Measurements from ENCODE around the gene PCNA.

PCNA gene

GRCh38 chr20:5119435-5120184, at the start of gene PCNA:
Gene PCNA (minus strand): TSS chr20:5119958. CDS start chr20:5119798, 160 bp downstream.
- no peaks in the 10 kb centered on the region for H3K27me3 ChIP-seq
- TF ChIP-seq CTCF (IDR thresholded peaks at IDR 0.05), result peak in 1 of 2 experiments; percentile 15
- peak; percentile 98 to 99 for DNase-seq
- H3K9me3 ChIP-seq, result no peaks in the 10 kb centered on the region
- H3K4me1 ChIP-seq, result peaks cover 0 to 18% (median 11%) of the 10 kb centered on the region in 4 donors
- intact Hi-C loops (cut with DNase I; ENCODE audit: low total_unique reads), result no loop called here
- peak within 1 kb of the TSS; percentile 73 to 94 for H3K4me3 ChIP-seq
- H3K27ac ChIP-seq, result peak within 1 kb of the TSS; percentile 77 to 80
- H3K36me3 ChIP-seq, result peaks cover 4 to 23% (median 11%) of the 10 kb centered on the region in 3 donors

GRCh38 chr20:5168651-5169396, 49.1 kb upstream of the PCNA start:
- Histone ChIP-seq H3K27me3 (no peaks in the 10 kb centered on the region), H3K9me3 (no peaks in the 10 kb centered on the region), H3K27ac (peak overlapping the region; percentile 50 to 59), H3K36me3 (peaks cover 0 to 13% (median 7%) of the 10 kb centered on the region in 3 donors), H3K4me3 (no peak overlapping the region), H3K4me1 (peaks cover 5 to 97% (median 68%) of the 10 kb centered on the region in 4 donors)
- intact Hi-C loops (cut with DNase I; ENCODE audit: low total_unique reads), result no loop called here
- no peak for TF ChIP-seq CTCF (IDR thresholded peaks at IDR 0.05)
- DNase-seq, result no peak

GRCh38 chr20:5164645-5165625, 45.2 kb upstream of the PCNA start:
- no peak overlapping the region for H3K4me3 ChIP-seq
- H3K9me3 ChIP-seq, result no peaks in the 10 kb centered on the region
- no peak overlapping the region for H3K27ac ChIP-seq
- peaks cover 5 to 90% (median 47%) of the 10 kb centered on the region in 4 donors for H3K4me1 ChIP-seq
- intact Hi-C loops (cut with DNase I; ENCODE audit: low total_unique reads), result no loop called here
- peaks cover 0 to 3% (median 0%) of the 10 kb centered on the region in 3 donors for H3K36me3 ChIP-seq
- no peak for TF ChIP-seq CTCF (IDR thresholded peaks at IDR 0.05)
- H3K27me3 ChIP-seq, result no peaks in the 10 kb centered on the region
- DNase-seq, result no peak

- intact Hi-C loops (cut with DNase I; ENCODE audit: low total_unique reads), result no loop called here
- H3K4me1 ChIP-seq, result peaks cover 0 to 76% (median 29%) of the 10 kb centered on the region in 4 donors
- no peak overlapping the region for H3K27ac ChIP-seq
- H3K9me3 ChIP-seq, result no peaks in the 10 kb centered on the region
- H3K27me3 ChIP-seq, result no peaks in the 10 kb centered on the region
- DNase-seq, result no peak
- TF ChIP-seq CTCF (IDR thresholded peaks at IDR 0.05), result no peak
- no peaks in the 10 kb centered on the region for H3K36me3 ChIP-seq
- H3K4me3 ChIP-seq, result no peak overlapping the region
Measured at GRCh38 chr20:5161536-5162164, 41.9 kb upstream of the PCNA start.

- Histone ChIP-seq H3K4me3 (no peak overlapping the region), H3K4me1 (peaks cover 0 to 76% (median 31%) of the 10 kb centered on the region in 4 donors), H3K27ac (no peak overlapping the region), H3K9me3 (no peaks in the 10 kb centered on the region), H3K36me3 (no peaks in the 10 kb centered on the region), H3K27me3 (no peaks in the 10 kb centered on the region)
- intact Hi-C loops (cut with DNase I; ENCODE audit: low total_unique reads), result no loop called here
- no peak for DNase-seq
- no peak for TF ChIP-seq CTCF (IDR thresholded peaks at IDR 0.05)
Measured at GRCh38 chr20:5160882-5161281, 41.1 kb upstream of the PCNA start.
